HG03139 (cell line): Measurements from ENCODE around the gene ASPSCR1.

ENCODE experiments used
- ATAC-seq: cut with Tn5 transposase; IDR thresholded peaks from one replicate; pipeline ENCODE4 v1.9.1; 2021; ENCODE audit not compliant: unreplicated experiment

Gene ASPSCR1

GRCh38 chr17:82009413-82009812 is 32.0 kb downstream of the ASPSCR1 start:
- ATAC-seq, result no peak

DNA sequence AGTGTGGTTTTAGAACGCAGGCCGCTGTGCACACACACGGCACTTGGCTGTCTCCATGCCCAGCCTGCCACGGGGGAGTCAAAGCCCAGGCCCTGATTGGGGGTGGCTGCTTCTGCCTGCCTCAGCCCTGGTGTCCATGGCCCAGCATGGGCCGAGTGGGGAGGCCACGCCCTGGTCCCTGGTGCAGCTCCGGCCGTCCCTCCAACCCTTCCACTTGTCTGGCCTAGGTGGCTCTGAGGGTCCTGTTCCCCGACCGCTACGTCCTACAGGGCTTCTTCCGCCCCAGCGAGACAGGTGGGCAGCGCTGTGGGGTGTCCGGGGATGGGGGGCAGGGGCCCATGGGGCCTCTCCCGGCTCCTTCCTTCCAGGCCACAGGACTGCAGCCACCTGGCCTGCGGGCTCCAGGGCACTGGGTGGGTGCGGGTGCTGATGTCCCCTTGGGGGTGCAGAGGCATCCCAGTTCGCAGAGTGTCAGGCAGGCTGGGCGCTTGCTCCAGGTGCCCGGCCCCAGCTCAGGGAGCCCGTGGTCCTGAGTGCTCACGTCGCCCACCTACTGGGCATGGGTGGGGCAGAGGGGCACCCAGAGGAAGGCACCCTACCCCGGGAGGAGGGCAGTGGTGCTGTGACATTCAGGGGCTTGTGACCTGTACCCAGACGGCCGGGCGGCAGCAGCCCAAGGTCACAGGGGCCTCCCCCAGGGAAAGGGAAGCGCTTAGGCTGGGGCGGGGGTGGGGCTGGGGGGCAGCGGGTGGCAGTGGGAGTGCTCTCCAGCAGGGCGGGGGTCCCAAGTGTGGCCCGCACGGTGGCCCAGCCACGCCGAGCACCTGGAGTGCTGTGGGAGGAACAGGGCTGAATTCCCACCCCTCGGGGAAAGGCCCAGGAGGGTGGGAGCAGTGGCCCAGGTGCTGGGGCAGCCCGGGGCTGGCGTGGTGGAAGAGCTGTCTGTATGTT is 33.4 kb downstream of the ASPSCR1 start:
- ATAC-seq, result no peak

GRCh38 chr17:82011617-82012187 is 34.3 kb downstream of the ASPSCR1 start:
- ATAC-seq, result no peak

DNA sequence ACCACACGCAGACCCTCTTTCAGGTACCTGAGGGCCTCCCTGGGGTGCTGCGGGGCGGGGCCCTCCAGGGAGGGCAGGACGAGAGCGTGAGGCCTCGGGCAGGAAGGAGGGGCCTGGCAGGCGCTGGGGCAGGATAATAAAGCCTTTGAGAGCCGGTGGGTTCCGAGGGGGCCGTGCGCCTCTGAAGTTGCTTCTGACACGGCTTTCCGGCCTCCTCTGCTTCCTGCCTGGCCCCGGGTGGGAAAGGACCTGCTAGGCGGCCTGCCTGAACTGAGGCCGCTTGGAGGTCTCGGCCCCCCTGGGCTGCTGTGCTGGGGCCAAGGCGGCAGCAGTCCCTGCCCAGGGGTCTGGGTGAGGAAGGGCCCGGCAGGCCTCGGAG is 34.8 kb downstream of the ASPSCR1 start:
- no peak for ATAC-seq

DNA sequence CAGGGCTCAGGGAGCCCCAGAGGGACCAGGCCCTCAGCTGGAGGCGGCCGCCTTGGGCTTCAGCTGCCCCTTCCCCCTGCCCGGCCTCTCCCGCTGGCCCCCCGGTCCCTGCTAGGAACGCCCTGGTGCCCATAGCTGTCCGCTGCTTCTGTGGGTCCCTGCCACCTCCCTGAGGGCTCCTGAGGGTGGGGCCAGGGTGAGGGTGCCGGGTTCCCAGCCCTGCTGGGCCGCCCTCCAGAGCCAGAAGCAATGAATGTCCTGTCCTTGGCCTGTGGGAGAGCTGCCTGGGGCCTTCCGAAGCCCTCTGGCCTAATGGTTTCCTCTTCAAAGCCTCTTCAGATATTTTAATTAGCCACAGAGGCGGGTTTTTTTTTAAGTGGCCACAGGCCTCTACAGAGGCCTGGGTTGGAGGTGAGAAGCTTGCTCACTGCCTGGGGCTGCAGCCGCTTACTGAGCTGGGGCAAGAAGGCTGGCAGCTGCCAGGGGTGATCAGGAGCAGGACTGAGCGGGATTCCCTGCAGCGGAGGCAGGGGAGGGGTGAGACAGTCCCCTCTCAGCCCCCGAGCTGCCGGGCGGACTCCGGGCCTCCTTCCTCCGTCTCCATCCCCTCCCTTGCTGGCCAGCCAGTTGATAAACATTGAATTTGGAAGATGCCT is 35.3 kb downstream of the ASPSCR1 start:
- no peak for ATAC-seq

DNA sequence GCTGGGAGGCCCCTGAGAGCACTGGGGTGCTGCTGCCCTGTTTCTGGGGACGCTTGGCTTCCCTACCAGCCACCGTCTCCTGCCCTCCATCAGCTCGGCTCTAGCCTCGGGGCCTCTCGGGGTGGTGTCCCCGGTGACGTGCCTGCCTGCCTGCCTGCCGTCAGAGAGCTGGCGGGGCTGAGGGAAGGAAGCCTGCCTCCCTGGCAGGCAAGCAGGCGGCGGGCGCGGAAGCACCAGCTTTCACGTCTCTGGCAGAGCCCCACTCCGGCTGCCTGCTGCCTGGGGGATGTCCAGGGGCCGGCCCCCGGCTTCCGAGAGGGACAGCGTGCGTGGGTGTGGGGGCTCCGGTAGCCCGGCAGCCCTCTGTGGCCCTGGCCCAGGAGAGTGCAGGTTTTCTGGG is 35.9 kb downstream of the ASPSCR1 start:
- no peak for ATAC-seq

DNA sequence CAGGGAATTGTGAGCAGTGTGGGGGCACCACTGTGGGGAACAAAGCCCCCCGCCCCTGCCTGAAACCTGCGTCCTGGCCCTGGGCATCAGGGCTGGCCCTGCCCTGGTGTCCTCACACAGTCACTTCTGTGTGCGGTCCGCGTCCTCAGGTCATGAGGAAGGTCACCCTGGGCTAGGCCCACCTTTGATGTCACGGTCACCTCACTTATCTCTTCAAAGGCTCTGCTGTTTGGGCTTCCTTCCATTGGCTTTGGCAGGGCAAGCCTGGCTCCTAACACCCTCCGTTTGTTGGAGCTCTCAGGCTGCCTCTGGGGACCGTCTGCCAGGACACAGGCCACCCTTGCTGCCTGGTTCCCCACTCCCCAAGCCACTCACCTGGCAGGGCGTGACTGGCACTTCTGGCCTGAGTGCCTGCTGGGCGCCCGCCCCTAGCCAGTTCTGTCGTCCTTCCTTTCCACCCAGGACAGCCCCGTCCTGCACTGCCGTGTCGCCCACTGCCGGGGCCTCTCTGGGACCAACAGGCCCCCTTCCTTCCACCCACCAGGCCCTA is 36.4 kb downstream of the ASPSCR1 start:
- no peak for ATAC-seq

- ATAC-seq, result no peak
Measured at GRCh38 chr17:82014432-82014831, 37.0 kb downstream of the ASPSCR1 start.

DNA sequence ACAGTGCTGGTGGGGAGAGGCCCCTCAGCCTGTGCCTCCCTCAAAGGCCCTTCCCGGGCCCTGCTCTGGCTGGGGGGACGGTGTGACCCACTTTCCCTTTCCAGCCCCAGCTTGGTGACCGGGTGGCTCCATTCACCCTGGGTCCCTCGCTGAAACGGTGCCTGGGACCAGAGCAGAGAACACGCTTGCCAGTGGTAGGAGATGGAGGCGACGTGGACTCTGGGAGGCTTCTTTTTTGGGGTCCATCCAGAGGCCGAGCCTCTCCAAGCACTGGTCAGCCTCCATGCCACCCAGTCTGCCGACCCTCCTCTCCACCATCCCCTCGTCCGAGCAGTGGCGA is 37.5 kb downstream of the ASPSCR1 start:
- no peak for ATAC-seq

- no peak for ATAC-seq
Measured at GRCh38 chr17:82015311-82015971, 38.0 kb downstream of the ASPSCR1 start.

GRCh38 chr17:82016061-82016874 is 38.8 kb downstream of the ASPSCR1 start:
- no peak for ATAC-seq

GRCh38 chr17:82016875-82017459 is 39.5 kb downstream of the ASPSCR1 start:
- ATAC-seq, result no peak

DNA sequence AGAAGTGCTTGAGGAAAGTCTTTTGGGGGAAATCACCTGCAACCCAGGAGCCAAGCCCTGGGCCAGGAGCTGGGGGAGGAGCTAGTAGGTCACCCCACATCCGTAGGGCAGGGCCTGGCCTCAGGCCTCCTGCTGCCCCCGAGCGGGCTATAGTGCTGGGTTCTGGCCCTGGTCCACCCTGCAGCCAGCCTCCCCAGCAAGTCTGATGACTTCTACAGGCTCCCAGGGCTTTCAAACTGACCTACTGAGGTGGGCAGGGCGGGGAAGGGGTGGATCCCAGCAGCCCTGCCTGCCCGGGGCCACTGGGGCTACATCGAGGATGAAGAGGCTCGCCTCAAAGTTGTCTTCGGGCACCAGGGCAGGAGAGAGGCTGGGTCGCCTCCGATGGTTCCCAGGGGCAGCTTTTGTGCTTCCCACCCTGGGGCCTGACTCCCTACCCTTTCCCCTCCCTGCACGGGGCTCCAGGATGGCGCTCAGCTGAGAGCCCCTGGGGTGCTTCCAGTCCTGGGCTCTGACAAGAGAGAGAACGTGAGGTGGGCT is 40.3 kb downstream of the ASPSCR1 start:
- ATAC-seq, result no peak

GRCh38 chr17:82018152-82018988 is 40.9 kb downstream of the ASPSCR1 start:
- ATAC-seq, result no peak

- ATAC-seq, result no peak
Measured at GRCh38 chr17:82018989-82019689, 41.7 kb downstream of the ASPSCR1 start.

DNA sequence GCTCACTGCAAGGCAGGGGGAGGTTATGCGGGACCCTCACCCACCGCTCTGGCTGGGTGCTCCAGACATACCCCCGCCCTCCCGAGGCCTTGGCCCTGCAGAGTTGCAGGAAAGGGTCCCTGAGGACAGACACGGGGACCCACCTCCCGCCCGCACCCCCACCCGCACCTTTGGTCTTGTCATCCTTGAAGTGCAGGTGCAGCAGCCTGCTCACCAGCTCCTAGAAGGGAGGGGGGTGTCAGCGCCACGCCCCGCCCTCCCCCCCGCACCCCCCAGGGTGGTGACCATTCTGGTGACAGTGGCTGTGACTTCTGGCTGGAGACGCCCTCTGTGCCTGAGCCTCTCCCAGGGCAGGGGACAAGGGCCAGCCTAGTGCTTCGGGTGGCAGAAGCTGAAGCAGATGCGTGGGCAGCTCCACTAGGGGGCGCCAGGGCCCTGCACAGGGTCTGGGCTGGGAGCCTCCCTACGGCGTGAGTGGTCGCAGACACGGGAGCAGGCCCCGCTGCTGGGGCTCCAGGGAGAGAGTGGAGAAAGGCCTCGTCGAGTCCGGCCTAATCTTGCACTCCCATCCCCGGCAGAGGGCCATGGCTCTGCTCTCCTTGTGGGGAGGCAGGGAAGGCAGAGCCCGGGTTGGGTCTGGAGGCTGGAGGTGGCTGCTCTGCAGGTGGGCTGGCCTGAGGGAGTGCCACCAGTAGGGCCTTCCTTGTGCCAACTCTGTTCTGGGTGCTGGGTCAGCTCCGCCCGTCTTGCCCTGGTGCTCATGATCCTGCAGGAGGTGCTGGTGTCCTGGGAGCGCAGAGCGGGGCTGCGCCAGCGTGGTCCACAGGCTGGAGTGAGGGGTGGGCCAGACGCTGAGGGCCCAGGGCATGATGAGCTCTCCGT is 42.5 kb downstream of the ASPSCR1 start:
- ATAC-seq, result no peak

GRCh38 chr17:82020572-82021106 is 43.2 kb downstream of the ASPSCR1 start:
- ATAC-seq, result no peak
